KMS-11 (cell line): Measurements from ENCODE around the gene MYO18B.

Experiments
- H2AFZ ChIP-seq: fragments of 200-600 bp; sonication (generic); 2 replicates; pipeline ENCODE4 v1.6.1; 2016; ENCODE audit warnings: antibody characterized with exemption, mixed run types, low read depth
- H3K27ac ChIP-seq: fragments of 200-600 bp; sonication (generic); 2 replicates; pipeline ENCODE4 v1.6.1; 2016; ENCODE audit warnings: mild to moderate bottlenecking, mixed run types
- H3K27me3 ChIP-seq: fragments of 200-600 bp; sonication (generic); 2 replicates; pipeline ENCODE4 v1.6.1; 2017; ENCODE audit warnings: mild to moderate bottlenecking, low read depth, mixed run types, moderate library complexity; ENCODE audit not compliant: insufficient read depth
- H3K36me3 ChIP-seq: fragments of 200-600 bp; sonication (generic); 2 replicates; pipeline ENCODE4 v1.6.1; 2017; ENCODE audit warnings: mild to moderate bottlenecking, mixed run types; ENCODE audit not compliant: insufficient read depth
- H3K4me1 ChIP-seq: fragments of 200-600 bp; sonication (generic); 2 replicates; pipeline ENCODE4 v1.6.1; 2016; ENCODE audit warnings: mild to moderate bottlenecking, low read depth, mixed run types; ENCODE audit not compliant: poor library complexity, severe bottlenecking
- H3K4me2 ChIP-seq: fragments of 200-600 bp; sonication (generic); 2 replicates; pipeline ENCODE4 v1.7.0; 2016; ENCODE audit warnings: mild to moderate bottlenecking, mixed run types
- H3K4me3 ChIP-seq: fragments of 200-600 bp; sonication (generic); IDR thresholded peaks from 2 replicates; pipeline ENCODE4 v1.6.1; 2017; ENCODE audit warnings: low read depth, low read length, mixed read lengths; ENCODE audit not compliant: insufficient read depth
- H3K79me2 ChIP-seq: fragments of 200-600 bp; sonication (generic); 2 replicates; pipeline ENCODE4 v1.6.1; 2016; ENCODE audit warnings: low read depth, mixed run types; ENCODE audit not compliant: insufficient read depth
- H3K9ac ChIP-seq: fragments of 200-600 bp; sonication (generic); 2 replicates; pipeline ENCODE4 v1.6.1; 2016; ENCODE audit warnings: mild to moderate bottlenecking, mixed run types
- H4K20me1 ChIP-seq: fragments of 200-600 bp; sonication (generic); 2 replicates; pipeline ENCODE4 v1.6.1; 2016; ENCODE audit warnings: mild to moderate bottlenecking, mixed run types; ENCODE audit not compliant: insufficient read depth
- TF ChIP-seq, protein P1 (sequence below): fragments of 200-600 bp; sonication (generic); conservative IDR thresholded peaks from 2 replicates; pipeline ENCODE4 v1.6.1; 2017; ENCODE audit warnings: low read depth, mild to moderate bottlenecking, antibody characterized with exemption, low read length, moderate library complexity, mixed read lengths

MYO18B gene

DNA sequence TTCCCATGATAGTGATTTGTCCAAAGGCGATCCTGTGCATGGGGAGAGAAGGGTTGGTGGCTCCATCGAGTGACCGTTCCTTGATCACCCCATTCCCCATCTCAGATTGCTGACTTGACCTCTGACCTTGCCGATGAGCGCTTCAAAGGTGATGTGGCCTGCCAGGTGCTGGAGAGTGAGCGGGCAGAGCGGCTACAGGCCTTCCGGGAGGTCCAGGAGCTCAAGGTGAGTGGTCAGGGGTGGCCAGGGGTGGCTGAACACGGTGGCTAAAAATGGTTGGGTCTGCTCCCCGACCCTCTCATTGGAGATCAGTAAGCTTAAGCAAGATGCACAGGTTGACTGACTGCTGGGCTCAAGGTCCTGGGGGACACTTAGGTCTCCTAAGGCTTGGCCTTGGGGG is 148.7 kb downstream of the MYO18B start:
- Histone ChIP-seq H3K4me3 (no peak overlapping the region), H3K27me3 (no peaks in the 10 kb centered on the region; the same call in 1 of the 2 replicates), H3K36me3 (no peaks in the 10 kb centered on the region), H3K79me2 (no peaks in the 10 kb centered on the region), H2AFZ (no peak overlapping the region), H4K20me1 (no peaks in the 10 kb centered on the region), H3K4me1 (no peaks in the 10 kb centered on the region), H3K27ac (no peak overlapping the region), H3K4me2 (no peak overlapping the region), H3K9ac (no peak overlapping the region)
- TF ChIP-seq, protein P1, sequence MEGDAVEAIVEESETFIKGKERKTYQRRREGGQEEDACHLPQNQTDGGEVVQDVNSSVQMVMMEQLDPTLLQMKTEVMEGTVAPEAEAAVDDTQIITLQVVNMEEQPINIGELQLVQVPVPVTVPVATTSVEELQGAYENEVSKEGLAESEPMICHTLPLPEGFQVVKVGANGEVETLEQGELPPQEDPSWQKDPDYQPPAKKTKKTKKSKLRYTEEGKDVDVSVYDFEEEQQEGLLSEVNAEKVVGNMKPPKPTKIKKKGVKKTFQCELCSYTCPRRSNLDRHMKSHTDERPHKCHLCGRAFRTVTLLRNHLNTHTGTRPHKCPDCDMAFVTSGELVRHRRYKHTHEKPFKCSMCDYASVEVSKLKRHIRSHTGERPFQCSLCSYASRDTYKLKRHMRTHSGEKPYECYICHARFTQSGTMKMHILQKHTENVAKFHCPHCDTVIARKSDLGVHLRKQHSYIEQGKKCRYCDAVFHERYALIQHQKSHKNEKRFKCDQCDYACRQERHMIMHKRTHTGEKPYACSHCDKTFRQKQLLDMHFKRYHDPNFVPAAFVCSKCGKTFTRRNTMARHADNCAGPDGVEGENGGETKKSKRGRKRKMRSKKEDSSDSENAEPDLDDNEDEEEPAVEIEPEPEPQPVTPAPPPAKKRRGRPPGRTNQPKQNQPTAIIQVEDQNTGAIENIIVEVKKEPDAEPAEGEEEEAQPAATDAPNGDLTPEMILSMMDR: no peak

DNA sequence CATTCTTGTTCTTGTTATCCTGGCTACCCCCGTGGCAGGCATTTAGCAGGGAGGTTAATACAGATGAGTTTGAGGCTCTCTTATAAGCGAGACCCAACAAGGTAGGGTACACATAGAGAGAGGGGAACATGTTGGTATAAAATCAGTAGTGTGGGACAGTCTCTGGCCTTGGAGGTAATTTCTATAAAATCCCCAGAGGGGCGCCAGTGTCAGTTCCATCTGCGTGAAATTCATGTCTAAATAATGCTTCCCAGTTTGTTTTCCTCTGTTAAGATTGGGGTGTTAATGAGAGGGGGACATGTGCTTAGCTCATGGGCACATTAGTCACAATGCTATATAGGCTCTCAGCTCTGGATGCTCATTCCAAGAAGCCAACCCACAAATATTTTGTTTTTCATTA is 150.7 kb downstream of the MYO18B start:
- H3K4me3 ChIP-seq: no peak overlapping the region
- TF ChIP-seq, protein P1: no peak
- H4K20me1 ChIP-seq: no peaks in the 10 kb centered on the region
- H3K9ac ChIP-seq: no peak overlapping the region
- no peaks in the 10 kb centered on the region; the same call in 1 of the 2 replicates for H3K27me3 ChIP-seq
- no peaks in the 10 kb centered on the region for H3K4me1 ChIP-seq
- no peaks in the 10 kb centered on the region for H3K36me3 ChIP-seq
- no peak overlapping the region for H3K27ac ChIP-seq
- no peaks in the 10 kb centered on the region for H3K79me2 ChIP-seq
- H2AFZ ChIP-seq: no peak overlapping the region
- no peak overlapping the region for H3K4me2 ChIP-seq

DNA sequence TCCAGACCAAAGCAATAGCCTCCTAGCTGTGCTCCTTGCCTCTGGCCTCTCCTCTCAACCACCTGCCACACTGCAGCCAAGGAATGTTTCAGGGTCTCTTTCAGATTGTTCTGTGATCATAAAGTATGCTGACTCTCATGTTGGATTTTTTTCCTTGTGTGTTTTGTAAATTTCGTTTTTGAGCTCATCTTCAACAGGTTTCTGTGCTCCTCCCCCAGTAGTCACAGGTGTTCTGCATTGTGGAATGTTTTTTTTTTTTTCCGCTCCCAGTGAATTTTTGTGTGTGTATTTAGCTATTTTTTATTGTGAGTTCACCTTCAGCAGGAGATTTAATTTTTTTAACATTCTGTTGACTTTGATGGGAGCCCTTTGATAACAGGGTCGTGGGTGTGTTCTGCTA is 153.7 kb downstream of the MYO18B start:
- H2AFZ ChIP-seq: no peak overlapping the region
- H3K36me3 ChIP-seq: no peaks in the 10 kb centered on the region
- TF ChIP-seq, protein P1: no peak

DNA sequence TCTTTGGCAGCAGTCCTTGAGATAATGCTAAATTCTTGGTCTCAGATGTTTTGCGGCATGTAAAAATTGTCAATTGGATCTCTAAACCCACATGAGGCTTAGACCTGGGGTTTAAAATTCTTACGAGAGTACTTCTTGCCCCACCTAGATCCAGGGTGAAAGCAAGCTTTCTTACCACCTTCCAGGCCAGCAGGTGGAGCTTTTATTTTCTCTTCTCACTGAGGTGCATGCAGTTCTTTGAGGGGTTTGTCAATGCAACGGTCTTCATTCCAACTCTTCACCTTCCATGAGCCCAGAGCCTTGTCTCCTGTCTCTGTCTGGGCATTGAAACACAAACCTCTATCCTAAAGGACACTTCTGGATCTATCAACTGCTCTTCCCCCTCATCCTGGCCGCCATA is 154.1 kb downstream of the MYO18B start:
- H3K9ac ChIP-seq: no peak overlapping the region
- H2AFZ ChIP-seq: no peak overlapping the region
- no peak overlapping the region for H3K4me2 ChIP-seq
- H3K27ac ChIP-seq: no peak overlapping the region
- no peaks in the 10 kb centered on the region for H3K36me3 ChIP-seq
- H3K4me1 ChIP-seq: no peaks in the 10 kb centered on the region
- TF ChIP-seq, protein P1: no peak
- no peak overlapping the region for H3K4me3 ChIP-seq
- no peaks in the 10 kb centered on the region for H3K27me3 ChIP-seq
- H3K79me2 ChIP-seq: no peaks in the 10 kb centered on the region
- no peaks in the 10 kb centered on the region for H4K20me1 ChIP-seq

More for the DNA sequence above, 153.7 kb downstream of the MYO18B start:
- H3K4me3 ChIP-seq: no peak overlapping the region
- H3K4me2 ChIP-seq: no peak overlapping the region
- no peaks in the 10 kb centered on the region for H4K20me1 ChIP-seq
- no peak overlapping the region for H3K27ac ChIP-seq
- H3K27me3 ChIP-seq: no peaks in the 10 kb centered on the region
- no peak overlapping the region for H3K9ac ChIP-seq
- H3K79me2 ChIP-seq: no peaks in the 10 kb centered on the region
- no peaks in the 10 kb centered on the region for H3K4me1 ChIP-seq
